DND-41 (cell line): ENCODE results near the gene TNS1.

Experiments used
- CTCF ChIP-seq: IDR thresholded peaks from 2 replicates; pipeline ENCODE4 v1.5.1; 2012; ENCODE audit warnings: borderline replicate concordance, low read length, moderate library complexity, mild to moderate bottlenecking; ENCODE audit not compliant: poor library complexity, severe bottlenecking; ENCODE audit errors: extremely low read depth
- EZH2 ChIP-seq: IDR thresholded peaks from 3 replicates; pipeline ENCODE4 v1.6.1; 2012; ENCODE audit warnings: borderline replicate concordance, low read depth, mild to moderate bottlenecking, moderate library complexity, low read length, inconsistent platforms; ENCODE audit not compliant: severe bottlenecking

DNA sequence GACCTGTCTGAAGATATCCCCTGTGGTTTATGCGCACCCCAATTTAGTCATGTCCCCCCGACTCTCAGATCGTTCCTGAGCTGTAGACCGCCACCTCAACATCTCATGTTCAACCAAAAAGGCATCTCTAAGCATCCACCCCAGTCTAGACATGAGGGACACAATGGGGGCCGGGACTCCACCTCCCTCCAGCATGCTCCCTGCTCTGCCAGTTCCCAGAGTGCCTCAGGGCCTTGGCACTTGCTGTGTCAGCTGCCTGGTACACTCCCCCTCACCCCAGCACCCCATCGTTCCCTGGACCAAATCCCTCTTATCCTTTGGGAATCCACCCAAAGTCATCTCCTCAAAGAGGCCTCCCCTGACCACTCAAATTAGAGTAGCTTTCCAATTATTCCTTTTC lies 22.2 kb downstream of the TNS1 start:
- TF ChIP-seq CTCF (no peak), EZH2 (no peak)
